ENCODE data around the gene BTNL3.

Gene BTNL3

DNA sequence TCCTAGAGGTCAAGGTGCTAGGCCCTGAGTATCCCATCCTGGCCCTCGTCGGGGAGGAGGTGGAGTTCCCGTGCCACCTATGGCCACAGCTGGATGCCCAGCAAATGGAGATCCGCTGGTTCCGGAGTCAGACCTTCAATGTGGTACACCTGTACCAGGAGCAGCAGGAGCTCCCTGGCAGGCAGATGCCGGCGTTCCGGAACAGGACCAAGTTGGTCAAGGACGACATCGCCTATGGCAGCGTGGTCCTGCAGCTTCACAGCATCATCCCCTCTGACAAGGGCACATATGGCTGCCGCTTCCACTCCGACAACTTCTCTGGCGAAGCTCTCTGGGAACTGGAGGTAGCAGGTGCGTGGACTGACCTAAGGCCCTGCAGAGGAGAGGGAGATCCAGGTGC, 59.3 kb downstream of the BTNL3 start:
- DNase-seq (ENCODE audit: low read depth), result no peak

DNA sequence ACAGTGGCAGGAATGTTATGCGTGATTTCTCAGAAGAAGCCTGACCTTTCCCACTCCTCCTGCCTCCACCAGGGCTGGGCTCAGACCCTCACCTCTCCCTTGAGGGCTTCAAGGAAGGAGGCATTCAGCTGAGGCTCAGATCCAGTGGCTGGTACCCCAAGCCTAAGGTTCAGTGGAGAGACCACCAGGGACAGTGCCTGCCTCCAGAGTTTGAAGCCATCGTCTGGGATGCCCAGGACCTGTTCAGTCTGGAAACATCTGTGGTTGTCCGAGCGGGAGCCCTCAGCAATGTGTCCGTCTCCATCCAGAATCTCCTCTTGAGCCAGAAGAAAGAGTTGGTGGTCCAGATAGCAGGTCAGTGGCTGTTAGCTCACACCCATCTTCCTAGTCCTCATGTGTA, 61.4 kb downstream of the BTNL3 start:
- no peak for DNase-seq (ENCODE audit: low read depth)

DNA sequence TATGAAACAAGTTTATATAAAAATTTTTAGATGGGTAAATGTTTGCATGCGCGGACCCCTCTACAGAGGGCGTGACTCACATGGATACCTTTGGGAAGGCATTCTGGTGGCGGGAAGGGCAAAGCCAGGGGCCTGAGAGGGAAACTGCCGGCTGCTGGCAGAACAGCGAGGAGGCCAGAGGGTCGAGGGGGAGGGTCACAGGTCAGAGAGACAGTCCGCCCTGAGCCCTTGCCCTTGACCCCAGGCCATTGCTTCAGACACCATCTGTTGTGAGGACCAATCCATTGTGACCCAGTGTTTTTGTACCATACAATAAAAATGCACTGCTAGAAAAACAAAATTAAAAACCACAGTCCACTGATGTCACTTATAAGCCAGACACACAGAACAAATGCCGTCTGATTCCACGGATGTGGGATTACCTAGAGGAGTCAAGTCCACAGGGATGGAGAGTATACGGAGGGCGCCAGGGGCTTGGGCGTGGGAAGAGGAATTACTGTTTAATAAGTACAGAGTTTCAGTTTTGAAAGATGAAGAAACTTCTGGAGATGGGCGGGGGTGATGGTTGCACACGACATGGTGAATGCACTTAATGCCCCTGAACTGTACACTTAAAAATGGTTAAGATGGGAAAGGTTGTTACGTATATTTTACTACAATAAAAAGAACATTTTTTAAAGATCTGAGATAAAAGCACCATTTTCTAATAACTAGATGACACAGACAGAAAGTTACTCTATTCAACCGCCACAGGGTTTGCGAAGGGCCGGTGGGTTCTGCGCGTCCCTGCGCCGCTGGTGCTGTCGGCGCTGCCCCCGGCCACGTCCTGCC, 63.4 kb downstream of the BTNL3 start:
- no peak for DNase-seq (ENCODE audit: low read depth)

DNA sequence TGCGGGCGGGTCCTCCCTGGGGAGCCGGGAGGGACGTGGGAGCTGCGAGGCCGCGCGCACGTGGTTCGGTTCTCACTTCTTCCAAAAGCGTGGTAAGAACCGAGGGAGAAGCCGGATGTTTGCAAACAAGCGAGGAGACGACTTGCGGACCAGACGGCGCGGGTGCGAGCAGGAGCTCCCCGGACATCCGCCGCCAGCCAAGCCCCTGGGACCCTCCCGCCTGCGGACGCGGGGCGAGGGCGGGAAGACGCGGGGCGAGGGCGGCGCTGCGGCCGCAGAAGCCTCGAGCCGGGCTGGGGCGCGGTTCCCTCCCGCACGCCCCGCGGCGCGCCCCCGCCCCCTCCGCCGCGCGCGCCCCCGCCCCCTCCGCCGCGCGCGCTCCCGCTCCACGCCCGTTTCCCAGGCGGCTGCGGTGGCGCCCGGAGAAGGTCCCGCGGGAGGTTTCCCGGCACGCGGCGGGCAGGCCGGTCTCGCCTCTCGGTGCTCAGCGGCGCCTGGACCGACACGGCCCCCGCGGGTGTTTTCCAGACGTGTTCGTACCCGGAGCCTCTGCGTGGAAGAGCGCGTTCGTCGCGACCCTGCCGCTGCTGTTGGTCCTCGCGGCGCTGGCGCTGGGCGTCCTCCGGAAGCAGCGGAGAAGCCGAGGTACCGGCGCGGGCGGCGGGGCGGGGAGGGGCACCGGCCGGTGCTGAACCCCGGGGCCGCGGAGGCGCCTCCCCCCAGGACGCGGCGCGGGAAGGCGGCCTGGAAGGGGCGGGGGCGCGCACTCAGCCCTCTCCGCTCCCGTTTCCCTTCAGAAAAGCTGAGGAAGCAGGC, 64.2 kb downstream of the BTNL3 start:
- DNase-seq (ENCODE audit: low read depth), result no peak

DNA sequence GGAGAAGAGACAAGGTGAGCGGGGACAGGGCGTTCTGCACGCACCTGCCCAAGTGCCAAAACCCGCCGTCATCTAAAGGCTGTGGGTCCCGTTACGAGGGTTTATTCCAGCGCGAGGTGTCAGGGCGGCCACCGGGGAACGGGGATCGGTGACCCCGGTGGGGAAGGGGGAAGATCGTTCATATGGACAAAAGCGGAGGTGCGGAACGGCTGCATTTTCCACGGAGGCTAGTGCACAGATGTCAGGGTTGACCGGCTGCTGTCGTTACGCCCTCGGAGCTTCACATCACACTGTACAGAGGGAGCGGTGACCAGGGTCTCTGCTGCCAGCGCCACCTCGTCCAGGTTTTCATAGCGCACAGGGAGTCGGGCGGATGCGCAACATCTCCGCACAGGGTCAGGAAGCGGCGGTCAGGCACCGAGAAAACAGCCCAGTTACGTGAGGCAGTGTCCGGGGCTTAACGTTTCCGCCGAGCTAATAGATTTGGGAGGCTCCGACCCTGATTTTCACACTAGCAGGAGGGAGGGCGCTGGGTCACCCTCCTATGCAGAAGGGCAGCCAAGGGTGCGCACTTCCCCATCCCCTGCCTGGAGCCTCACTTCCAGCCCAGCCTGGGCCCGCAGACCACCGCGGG, 65.0 kb downstream of the BTNL3 start:
- no peak for DNase-seq (ENCODE audit: low read depth)

DNA sequence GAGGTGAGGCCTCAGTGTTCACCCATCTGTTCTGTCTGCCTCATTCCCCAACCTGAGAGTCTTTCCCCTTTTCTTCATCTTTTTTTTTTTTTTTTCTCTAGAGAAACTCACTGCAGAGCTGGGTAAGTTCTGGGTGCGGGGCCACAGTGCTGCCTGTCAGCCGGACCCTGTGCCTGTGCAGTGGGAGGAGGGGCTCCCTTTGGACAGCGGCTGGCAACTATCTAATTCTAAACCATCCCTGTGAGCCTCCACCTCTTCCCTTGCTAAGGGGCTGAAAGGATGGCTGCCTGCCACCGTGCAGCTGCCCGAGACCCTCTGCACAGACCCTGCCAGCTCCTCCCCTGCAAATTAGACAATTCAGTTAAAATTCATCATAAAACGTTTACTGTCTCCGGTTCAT, 65.5 kb downstream of the BTNL3 start:
- no peak for DNase-seq (ENCODE audit: low read depth)

DNA sequence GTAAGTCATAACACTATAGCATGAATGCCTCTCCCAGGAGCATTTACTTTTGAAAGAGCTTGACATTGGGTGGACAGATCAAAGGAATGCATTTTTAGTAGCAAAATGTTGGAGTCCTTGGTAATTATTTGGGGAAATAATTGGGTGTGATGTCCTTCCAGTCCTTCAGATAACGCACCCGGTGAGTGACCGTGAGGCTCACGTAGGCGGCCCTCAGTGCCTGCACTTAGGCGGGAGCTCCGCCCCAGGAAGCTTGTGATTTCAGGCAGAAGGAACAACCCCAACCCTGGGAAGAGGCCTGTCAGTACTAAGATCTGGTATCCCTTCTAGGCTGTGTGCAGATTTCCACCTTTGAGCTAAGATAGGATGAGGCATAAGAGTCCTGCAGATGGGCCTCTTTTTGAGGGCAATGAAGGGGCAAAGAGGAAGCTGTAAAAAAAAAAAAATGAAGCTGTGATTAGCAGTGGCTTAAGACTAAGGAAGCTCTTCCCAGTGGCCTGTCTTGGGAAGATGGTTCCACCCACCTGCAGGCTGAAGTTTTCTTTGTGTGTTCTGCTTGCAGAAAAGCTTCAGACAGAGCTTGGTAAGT, 66.3 kb downstream of the BTNL3 start:
- no peak for DNase-seq (ENCODE audit: low read depth)
